ENCODE measurements around the gene BTBD9. TPM values are rescaled to one million over a fixed set of nuclear protein-coding genes. Genes with fewer than 3 reads are reported as not detected.

Gene BTBD9
- total RNA-seq, 1 experiment from 2014 or later = 4.3 TPM

GRCh38 chr6:38684904-38685303, 45.2 kb upstream of the BTBD9 start:
- DNase-seq (no peak), ATAC-seq (no peak)
- Histone ChIP-seq H3K4me3 (ENCODE audit: low read length) (no peak overlapping the region), H3K36me3 (ENCODE audit: low read depth, low read length) (peaks cover 24% of the 10 kb centered on the region), H3K79me2 (ENCODE audit: low read length) (peaks cover 43% of the 10 kb centered on the region), H3K27ac (ENCODE audit: low read length) (no peak overlapping the region), H3K4me2 (ENCODE audit: low read length) (no peak overlapping the region), H2AFZ (ENCODE audit: low read length) (no peak overlapping the region), H3K27me3 (ENCODE audit: low read length) (no peaks in the 10 kb centered on the region), H3K4me1 (ENCODE audit: insufficient read depth, low read length) (no peaks in the 10 kb centered on the region), H3K9ac (ENCODE audit: low read length) (no peak overlapping the region), H3F3A (ENCODE audit: low read length, unreplicated experiment) (no peaks in the 10 kb centered on the region), H3K9me3 (ENCODE audit: low read length) (no peaks in the 10 kb centered on the region), H4K20me1 (ENCODE audit: low read length) (peaks cover 14% of the 10 kb centered on the region), H3K9me2 (replicated peaks; ENCODE audit: low read length) (no peaks in the 10 kb centered on the region)
- TF ChIP-seq CTCF (conservative IDR thresholded peaks at IDR 0.05; ENCODE audit: low read depth, low read length) (no peak), EZH2phosphoT487 (IDR thresholded peaks at IDR 0.05; ENCODE audit: borderline replicate concordance, low read length) (no peak), EZH2 (IDR thresholded peaks at IDR 0.05; ENCODE audit: low read length, unreplicated experiment) (no peak)
- BruUV-seq (replicated peaks) = no TSS peak
- CTCF ChIA-PET = no interaction called here
- POLR2A ChIA-PET (ENCODE audit: unreplicated experiment) = no interaction called here
- intact Hi-C loops (cut with micrococcal nuclease) = no loop called here

- BruUV-seq (replicated peaks) = no TSS peak
- POLR2A ChIA-PET (ENCODE audit: unreplicated experiment) = no interaction called here
- peaks cover 36% of the 10 kb centered on the region for H3K79me2 ChIP-seq (ENCODE audit: low read length)
Measured at GRCh38 chr6:38684237-38684636, 44.5 kb upstream of the BTBD9 start.

GRCh38 chr6:38681850-38682249, 42.1 kb upstream of the BTBD9 start:
- POLR2A ChIA-PET (ENCODE audit: unreplicated experiment) = no interaction called here
- peaks cover 4% of the 10 kb centered on the region; the same call in 1 of the 2 replicates for H4K20me1 ChIP-seq (ENCODE audit: low read length)
- H3K4me1 ChIP-seq (ENCODE audit: insufficient read depth, low read length) = no peaks in the 10 kb centered on the region
- H3K9ac ChIP-seq (ENCODE audit: low read length) = no peak overlapping the region
- CTCF ChIA-PET = no interaction called here
- H3K4me2 ChIP-seq (ENCODE audit: low read length) = no peak overlapping the region
- peaks cover 14% of the 10 kb centered on the region for H3K79me2 ChIP-seq (ENCODE audit: low read length)
- no peak overlapping the region for H2AFZ ChIP-seq (ENCODE audit: low read length)
- no peak for TF ChIP-seq EZH2phosphoT487 (IDR thresholded peaks at IDR 0.05; ENCODE audit: borderline replicate concordance, low read length)
- no peak for TF ChIP-seq EZH2 (IDR thresholded peaks at IDR 0.05; ENCODE audit: low read length, unreplicated experiment)
- TF ChIP-seq CTCF (conservative IDR thresholded peaks at IDR 0.05; ENCODE audit: low read depth, low read length) = no peak
- H3K27me3 ChIP-seq (ENCODE audit: low read length) = no peaks in the 10 kb centered on the region
- H3K4me3 ChIP-seq (ENCODE audit: low read length) = no peak overlapping the region
- peaks cover 43% of the 10 kb centered on the region for H3K36me3 ChIP-seq (ENCODE audit: low read depth, low read length)
- DNase-seq (no peak), ATAC-seq (no peak)
- H3K9me3 ChIP-seq (ENCODE audit: low read length) = no peaks in the 10 kb centered on the region
- H3F3A ChIP-seq (ENCODE audit: low read length, unreplicated experiment) = no peaks in the 10 kb centered on the region
- H3K27ac ChIP-seq (ENCODE audit: low read length) = no peak overlapping the region
- intact Hi-C loops (cut with micrococcal nuclease) = no loop called here
- BruUV-seq (replicated peaks) = no TSS peak
- no peaks in the 10 kb centered on the region for H3K9me2 ChIP-seq (replicated peaks; ENCODE audit: low read length)

More at GRCh38 chr6:38684237-38684636, 44.5 kb upstream of the BTBD9 start:
- Histone ChIP-seq H3F3A (ENCODE audit: low read length, unreplicated experiment) (no peaks in the 10 kb centered on the region), H3K9me2 (replicated peaks; ENCODE audit: low read length) (no peaks in the 10 kb centered on the region), H3K36me3 (ENCODE audit: low read depth, low read length) (peaks cover 26% of the 10 kb centered on the region), H3K27me3 (ENCODE audit: low read length) (no peaks in the 10 kb centered on the region), H3K9ac (ENCODE audit: low read length) (no peak overlapping the region), H3K4me1 (ENCODE audit: insufficient read depth, low read length) (no peaks in the 10 kb centered on the region), H3K4me3 (ENCODE audit: low read length) (no peak overlapping the region), H3K9me3 (ENCODE audit: low read length) (no peaks in the 10 kb centered on the region), H3K27ac (ENCODE audit: low read length) (no peak overlapping the region), H3K4me2 (ENCODE audit: low read length) (no peak overlapping the region), H2AFZ (ENCODE audit: low read length) (no peak overlapping the region), H4K20me1 (ENCODE audit: low read length) (peaks cover 14% of the 10 kb centered on the region)
- no peak for TF ChIP-seq EZH2phosphoT487 (IDR thresholded peaks at IDR 0.05; ENCODE audit: borderline replicate concordance, low read length)
- ATAC-seq (no peak), DNase-seq (no peak)
- intact Hi-C loops (cut with micrococcal nuclease) = no loop called here
- CTCF ChIA-PET = no interaction called here

All from PC-3 (cell line).